SK-N-SH (cell line): ENCODE results near the gene MAPK1. TPM values are rescaled to one million over a fixed set of nuclear protein-coding genes. Genes with fewer than 3 reads are reported as not detected.

Source experiments
- CTCF ChIA-PET: fragments of 300-600, 350-600 bp; formaldehyde crosslinking; extraction: SDS; loops from one replicate; lab custom pipeline; 2021; lab: Yijun Ruan, JAX
- POLR2A ChIA-PET: fragments of 350-600 bp; sonication (Branson Sonifier 250); formaldehyde crosslinking; extraction: SDS; loops from one replicate; lab custom pipeline; 2020; ENCODE audit warnings: antibody characterized with exemption, inconsistent platforms; lab: Yijun Ruan, JAX
- DNase-seq: peaks from one replicate; pipeline ENCODE4 v3.0.0; 2012
- H2AFZ ChIP-seq: fragments of 200-600 bp; sonication (generic); 2 replicates; pipeline ENCODE4 v1.8.1; 2016; ENCODE audit warnings: antibody characterized with exemption, mild to moderate bottlenecking, low read depth
- H3F3A ChIP-seq: fragments of 200-600 bp; sonication (generic); replicated peaks from 2 replicates; pipeline ENCODE3; 2016; ENCODE audit warnings: antibody characterized with exemption, mild to moderate bottlenecking; ENCODE audit not compliant: insufficient read depth
- H3K27ac ChIP-seq, 2 experiments: fragments of 200-500 bp in 1 of 2; fragments of 200-600 bp in 1 of 2; sonication (Bioruptor generic) in 1 of 2; sonication (generic), shearing (Covaris generic) in 1 of 2; 2 replicates each; pipeline versions ENCODE4 v1.5.1 to v1.6.1; 2014 to 2016; ENCODE audit warnings: low read depth in 2 of 2, inconsistent platforms in 1 of 2, low read length in 1 of 2, mild to moderate bottlenecking in 1 of 2, mixed read lengths in 1 of 2
- H3K27me3 ChIP-seq: fragments of 200-600 bp; sonication (generic), shearing (Covaris generic); 2 replicates; pipeline ENCODE4 v1.6.1; 2016; ENCODE audit warnings: mixed run types; ENCODE audit not compliant: insufficient read depth
- H3K36me3 ChIP-seq, 2 experiments: fragments of 200-500 bp in 1 of 2; fragments of 200-600 bp in 1 of 2; sonication (Bioruptor generic) in 1 of 2; sonication (generic) in 1 of 2; replicated peaks in 1 of 2; 2 replicates each; pipeline versions ENCODE3 to v1.5.1; 2014 to 2016; ENCODE audit warnings: low read length in 1 of 2, mild to moderate bottlenecking in 1 of 2; ENCODE audit not compliant: insufficient read depth in 2 of 2, control insufficient read depth in 1 of 2
- H3K4me1 ChIP-seq, 2 experiments: fragments of 200-500 bp in 1 of 2; fragments of 200-600 bp in 1 of 2; sonication (Bioruptor generic) in 1 of 2; sonication (generic), shearing (Covaris generic) in 1 of 2; 2 replicates each; pipeline versions ENCODE4 v1.5.1 to v1.6.1; 2014 to 2016; ENCODE audit warnings: low read depth in 1 of 2, low read length in 1 of 2, mixed run types in 1 of 2; ENCODE audit not compliant: insufficient read depth in 2 of 2, control insufficient read depth in 1 of 2
- H3K4me2 ChIP-seq: fragments of 200-600 bp; sonication (generic), shearing (Covaris generic); 2 replicates; pipeline ENCODE4 v1.6.1; 2017; ENCODE audit warnings: mixed run types
- H3K4me3 ChIP-seq, 2 experiments: fragments of 200-500 bp in 1 of 2; fragments of 200-600 bp in 1 of 2; sonication (Bioruptor generic) in 1 of 2; sonication (generic), shearing (Covaris generic) in 1 of 2; 2 replicates each; pipeline versions ENCODE4 v1.5.1 to v1.8.1; 2014 to 2016; ENCODE audit warnings: low read depth in 2 of 2, inconsistent platforms in 1 of 2, low read length in 1 of 2, mild to moderate bottlenecking in 1 of 2, mixed read lengths in 1 of 2, moderate library complexity in 1 of 2
- H3K79me2 ChIP-seq: fragments of 200-600 bp; sonication (generic); 2 replicates; pipeline ENCODE4 v1.8.1; 2017; ENCODE audit warnings: mild to moderate bottlenecking; ENCODE audit not compliant: insufficient read depth
- H3K9ac ChIP-seq: fragments of 200-600 bp; sonication (generic); 2 replicates; pipeline ENCODE4 v1.6.1; 2017; ENCODE audit warnings: mixed run types
- H3K9me2 ChIP-seq: fragments of 200-600 bp; sonication (generic); 2 replicates; pipeline ENCODE4 v1.6.1; 2017; ENCODE audit warnings: mixed run types
- H3K9me3 ChIP-seq: fragments of 200-600 bp; sonication (generic); 2 replicates; pipeline ENCODE4 v1.6.1; 2017; ENCODE audit warnings: mixed run types, mild to moderate bottlenecking, moderate library complexity
- H4K20me1 ChIP-seq: fragments of 200-600 bp; sonication (generic); 2 replicates; pipeline ENCODE4 v1.6.1; 2017; ENCODE audit warnings: mild to moderate bottlenecking, mixed run types; ENCODE audit not compliant: insufficient read depth
- ELF1 ChIP-seq: IDR thresholded peaks from 2 replicates; pipeline ENCODE4 v1.4.0; 2012
- EP300 ChIP-seq, 2 experiments: IDR thresholded peaks; 2 replicates each; pipeline versions ENCODE4 v1.4.0 to v1.6.1; 2012; ENCODE audit warnings: borderline replicate concordance in 1 of 2, low read depth in 1 of 2, low read length in 1 of 2
- EZH2phosphoT487 ChIP-seq: fragments of 200-600 bp; sonication (generic); IDR thresholded peaks from 2 replicates; pipeline ENCODE4 v1.6.1; 2017; ENCODE audit warnings: low read depth, mixed run types, mild to moderate bottlenecking, antibody characterized with exemption, moderate library complexity, borderline replicate concordance
- FOSL2 ChIP-seq: IDR thresholded peaks from 2 replicates; pipeline ENCODE4 v1.4.0; 2012; ENCODE audit warnings: low read depth, mild to moderate bottlenecking, moderate library complexity, borderline replicate concordance
- FOXJ3 ChIP-seq: sonication (generic); formaldehyde crosslinking; IDR thresholded peaks from 2 replicates; pipeline ENCODE4 v1.5.1; 2020; ENCODE audit warnings: mild to moderate bottlenecking, missing genetic modification reagents
- GABPA ChIP-seq: IDR thresholded peaks from 2 replicates; pipeline ENCODE4 v1.4.0; 2012; ENCODE audit warnings: low read depth, mild to moderate bottlenecking
- GATA2 ChIP-seq: sonication (generic); formaldehyde crosslinking; IDR thresholded peaks from 2 replicates; pipeline ENCODE4 v1.5.0; 2020; ENCODE audit warnings: mild to moderate bottlenecking, missing genetic modification reagents
- JUND ChIP-seq: IDR thresholded peaks from 2 replicates; pipeline ENCODE4 v1.4.0; 2012
- MEF2A ChIP-seq: IDR thresholded peaks from 2 replicates; pipeline ENCODE4 v1.4.0; 2012; ENCODE audit warnings: low read depth, borderline replicate concordance
- PBX3 ChIP-seq: IDR thresholded peaks from 2 replicates; pipeline ENCODE4; 2012
- REST ChIP-seq: IDR thresholded peaks from 2 replicates; pipeline ENCODE4 v1.6.1; 2012; ENCODE audit warnings: mild to moderate bottlenecking, low read depth, low read length, moderate library complexity
- SIN3A ChIP-seq: IDR thresholded peaks from 2 replicates; pipeline ENCODE4 v1.6.1; 2012; ENCODE audit warnings: low read depth, mild to moderate bottlenecking, low read length, moderate library complexity, borderline replicate concordance
- SMC3 ChIP-seq: IDR thresholded peaks from 2 replicates; pipeline ENCODE4 v1.6.1; 2012; ENCODE audit warnings: low read depth, low read length, improper control_type of control experiment
- TAF1 ChIP-seq: IDR thresholded peaks from 2 replicates; pipeline ENCODE4 v1.6.1; 2012; ENCODE audit warnings: low read depth, mild to moderate bottlenecking, low read length, moderate library complexity, borderline replicate concordance
- USF1 ChIP-seq: IDR thresholded peaks from 2 replicates; pipeline ENCODE4 v1.4.0; 2012; ENCODE audit warnings: low read depth, borderline replicate concordance
- USF2 ChIP-seq: fragments of 150-350 bp; IDR thresholded peaks from 2 replicates; pipeline ENCODE4 v1.6.1; 2017; ENCODE audit warnings: antibody characterized with exemption, low read length, low read depth, borderline replicate concordance
- WGBS: methylation state at CpG from one replicate; pipeline ENCODE4 v1.1.6; 2017; ENCODE audit warnings: low lambda C conversion rate; 5-methylcytosine and 5-hydroxymethylcytosine counted together
- polyA plus RNA-seq, 3 experiments: library from polyadenylated mRNA; depleted of rRNA; stranded (reverse); fragments of >200 nt; gene quantifications; 2 replicates each; pipeline ENCODE4 v1.2.3, GENCODE V29; 2012

MAPK1 gene
- polyA plus RNA-seq, 1 of the 3 experiments (the other 2 are of a cell fraction) = 25.6 TPM

- TF ChIP-seq REST (no peak), ELF1 (no peak), GATA2 (CRISPR knock-in tag) (no peak)
Observed at GRCh38 chr22:21709688-21710087, 157.8 kb downstream of the MAPK1 start (continued).

GRCh38 chr22:21708960-21709359, 158.5 kb downstream of the MAPK1 start:
- DNase-seq = no peak
- H3K9me3 ChIP-seq = no peaks in the 10 kb centered on the region
- H3K27me3 ChIP-seq = no peaks in the 10 kb centered on the region
- no peaks in the 10 kb centered on the region for H3K9me2 ChIP-seq
- no peak overlapping the region for H2AFZ ChIP-seq
- H3K4me2 ChIP-seq = no peak overlapping the region
- no peaks in the 10 kb centered on the region for H3K36me3 ChIP-seq
- no peak overlapping the region for H3K27ac ChIP-seq
- TF ChIP-seq USF1 = no peak
- no peak for TF ChIP-seq EZH2phosphoT487
- TF ChIP-seq MEF2A = no peak
- no peak for TF ChIP-seq FOSL2
- TF ChIP-seq GATA2 (CRISPR knock-in tag) = no peak
- no peak for TF ChIP-seq PBX3
- no peak for TF ChIP-seq SIN3A
- no peak for TF ChIP-seq GABPA
- no peak for TF ChIP-seq REST
- no peak for TF ChIP-seq FOXJ3
- no peak for TF ChIP-seq EP300 (IDR thresholded peaks at IDR 0.05; ENCODE audit: borderline replicate concordance in 1 of 2, low read depth in 1 of 2, low read length in 1 of 2)
- TF ChIP-seq JUND = no peak
- TF ChIP-seq SMC3 = no peak
- TF ChIP-seq TAF1 = no peak
- no peak for TF ChIP-seq USF2
- H4K20me1 ChIP-seq = no peaks in the 10 kb centered on the region
- no peak overlapping the region for H3K9ac ChIP-seq
- ChIA-PET POLR2A (no interaction called here), CTCF (interaction anchor here (0.8 to 5.4 kb wide), 4 partner anchors 17 to 244 kb away, joined by 3 to 54 read pairs (median 8); partner anchors contain the start of gene PPM1F)
- no peak overlapping the region for H3K4me3 ChIP-seq
- no peaks in the 10 kb centered on the region for H3K79me2 ChIP-seq
- H3F3A ChIP-seq = no peaks in the 10 kb centered on the region
- peaks cover 0 to 16% of the 10 kb centered on the region in 2 experiments; a peak in 1 of 4 replicates for H3K4me1 ChIP-seq
- WGBS = 87% methylated on average over 5 of the region's 6 CpGs
